Adipose tissue (tissue), 3 donors: Measurements from ENCODE around the gene CD37. TPM values are rescaled to one million over a fixed set of nuclear protein-coding genes. Genes with fewer than 3 reads are reported as not detected.
"Not testable (repeated sequence)": the region's sequence is repeated elsewhere in the genome, so short reads cannot be mapped to it uniquely, and the experiment has no call there.

ENCODE experiments used
- H3K27ac ChIP-seq: one replicate; pipeline ENCODE4 v1.5.1; 2013; ENCODE audit warnings: low read depth, low read length
- whole genome bisulfite sequencing, 3 donors: extraction: QIAGEN DNeasy Blood & Tissue Kit; methylation state at CpG; one replicate each; pipeline ENCODE4 v1.1.7; 2013; 5-methylcytosine and 5-hydroxymethylcytosine counted together
- polyA plus RNA-seq, 3 donors: library from polyadenylated mRNA; stranded (reverse); fragments of 200-250 nt; gene quantifications; one replicate each; pipeline ENCODE4 v1.2.3, GENCODE V29; 2013
- donor health status: healthy with polysubstance abuse.
- donor health status: Bipolar disorder and iron deficiency.
- donor health status: healthy.

The CD37 gene
- polyA plus RNA-seq, 3 donors = 6.8 to 18.1 (median 10.6) TPM

- no peak overlapping the region for H3K27ac ChIP-seq
- WGBS, 3 donors = 83 to 93% (median 91%) methylated on average over 3 of the region's 3 CpGs
Observed at GRCh38 chr19:49326165-49326704, 9.0 kb upstream of the CD37 start.

GRCh38 chr19:49327878-49328544 is 7.2 kb upstream of the CD37 start:
- H3K27ac ChIP-seq = no peak overlapping the region
- WGBS, 3 donors = 58 to 69% (median 65%) methylated on average over 2 of the region's 2 CpGs

DNA sequence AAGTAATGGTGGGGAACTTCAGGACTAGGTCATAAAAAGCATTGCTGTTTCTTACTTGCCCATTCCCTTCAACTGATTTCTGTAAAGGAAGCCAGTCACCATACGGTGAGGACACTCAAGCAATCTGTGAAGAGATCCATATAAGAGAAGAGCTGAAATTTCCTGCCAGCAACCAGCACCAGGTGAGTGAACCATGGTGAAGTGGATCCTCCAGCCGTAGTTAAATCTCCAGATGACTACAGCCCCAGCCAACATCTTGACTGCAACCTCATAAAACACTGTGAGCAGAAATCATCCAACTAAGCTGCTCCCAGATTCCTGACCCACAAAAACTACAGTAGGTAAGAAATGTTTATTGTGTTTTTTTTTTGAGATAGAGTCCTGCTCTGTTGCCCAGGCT is 6.5 kb upstream of the CD37 start:
- 91 to 95% (median 94%) methylated on average over 2 of the region's 2 CpGs for WGBS, 3 donors
- H3K27ac ChIP-seq = no peak overlapping the region

DNA sequence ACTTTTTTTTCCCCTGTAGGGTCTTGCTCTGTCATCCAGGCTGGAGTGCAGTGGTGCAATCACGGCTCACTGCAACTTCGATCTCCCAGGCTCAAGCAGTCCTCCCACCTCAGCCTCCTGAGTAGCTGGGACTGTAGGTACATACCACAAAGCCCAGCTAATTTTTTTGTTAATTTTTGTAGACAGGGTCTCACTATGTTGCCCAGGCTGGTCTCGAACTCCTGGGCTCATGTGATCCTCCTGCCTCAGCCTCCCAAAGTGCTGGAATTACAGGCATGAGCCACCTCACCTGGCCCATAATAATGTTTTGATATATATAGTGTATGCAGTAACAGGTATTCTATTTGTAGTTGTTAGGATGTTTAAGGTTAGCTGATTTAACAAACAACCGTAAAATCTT is 4.0 kb upstream of the CD37 start:
- not testable (repeated sequence) for H3K27ac ChIP-seq
- 94 to 99% (median 98%) methylated on average over 4 of the region's 4 CpGs for WGBS, 3 donors

GRCh38 chr19:49331616-49332055 is 3.6 kb upstream of the CD37 start:
- no peak overlapping the region for H3K27ac ChIP-seq
- WGBS, 3 donors = 54 to 68% (median 63%) methylated on average over 2 of the region's 2 CpGs

- 85 to 95% (median 89%) methylated on average over 13 of the region's 13 CpGs for WGBS, 3 donors
Observed at GRCh38 chr19:49332691-49333417, 2.4 kb upstream of the CD37 start.

DNA sequence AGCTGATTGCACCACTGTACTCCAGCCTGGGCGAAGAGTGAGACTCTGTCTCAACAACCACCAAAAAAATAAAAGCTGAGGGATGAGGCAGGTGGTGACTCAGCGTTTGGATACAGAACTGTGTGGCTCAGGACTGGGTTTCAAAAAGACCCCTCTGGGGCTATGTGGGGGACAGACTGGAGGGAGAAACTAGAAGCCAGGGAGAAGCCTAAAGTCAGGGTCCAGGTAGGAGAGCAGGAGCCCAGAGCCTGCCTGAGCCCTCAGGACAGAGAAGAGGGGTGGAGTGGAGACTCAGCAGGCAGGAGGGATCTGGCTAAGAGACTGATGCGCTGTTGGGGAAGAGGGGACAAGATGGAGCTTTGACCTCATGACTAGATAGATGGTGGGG is 1.8 kb upstream of the CD37 start:
- 52 to 80% (median 60%) methylated on average over 3 of the region's 3 CpGs for WGBS, 3 donors
- no peak overlapping the region for H3K27ac ChIP-seq

More at GRCh38 chr19:49332691-49333417, 2.4 kb upstream of the CD37 start:
- H3K27ac ChIP-seq = not testable (repeated sequence)

DNA sequence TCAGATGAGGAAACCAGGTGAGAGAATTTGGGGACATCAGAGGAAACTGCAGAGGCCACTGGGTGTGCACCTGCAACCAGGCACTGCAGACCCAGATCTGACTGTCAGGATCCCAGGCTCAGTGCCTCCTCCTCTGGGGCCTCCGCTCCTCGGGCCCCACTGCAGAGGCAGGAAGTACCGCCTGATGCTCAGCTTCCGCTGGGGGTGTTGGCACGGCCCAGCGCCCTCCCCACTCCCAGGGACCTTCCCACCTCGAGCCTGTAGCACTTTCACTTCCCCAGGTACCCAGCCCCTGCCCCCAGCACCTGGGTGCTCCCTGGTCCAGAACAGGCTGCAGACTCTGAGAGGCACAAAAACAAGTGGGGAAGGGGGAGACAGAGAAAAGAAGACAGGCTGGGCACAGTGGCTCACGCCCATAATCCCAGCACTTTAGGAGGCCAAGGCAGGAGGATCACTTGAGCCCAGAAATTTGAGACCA is 1.4 kb upstream of the CD37 start:
- no peak overlapping the region for H3K27ac ChIP-seq
- WGBS, 3 donors = 28 to 65% (median 34%) methylated on average over 7 to 8 of the region's 8 CpGs

- 68 to 86% (median 76%) methylated on average over 14 of the region's 14 CpGs for WGBS, 3 donors
- no peak overlapping the region for H3K27ac ChIP-seq
Observed at GRCh38 chr19:49335784-49336481, 727 bp downstream of the CD37 start.

- H3K27ac ChIP-seq = no peak overlapping the region
- WGBS, 3 donors = 84 to 92% (median 89%) methylated on average over 10 of the region's 10 CpGs
Observed at GRCh38 chr19:49336482-49337266, 1.5 kb downstream of the CD37 start.

- 79 to 83% (median 83%) methylated on average over 19 of the region's 19 CpGs for WGBS, 3 donors
- H3K27ac ChIP-seq = no peak overlapping the region
Observed at GRCh38 chr19:49337267-49338022, 2.2 kb downstream of the CD37 start.

DNA sequence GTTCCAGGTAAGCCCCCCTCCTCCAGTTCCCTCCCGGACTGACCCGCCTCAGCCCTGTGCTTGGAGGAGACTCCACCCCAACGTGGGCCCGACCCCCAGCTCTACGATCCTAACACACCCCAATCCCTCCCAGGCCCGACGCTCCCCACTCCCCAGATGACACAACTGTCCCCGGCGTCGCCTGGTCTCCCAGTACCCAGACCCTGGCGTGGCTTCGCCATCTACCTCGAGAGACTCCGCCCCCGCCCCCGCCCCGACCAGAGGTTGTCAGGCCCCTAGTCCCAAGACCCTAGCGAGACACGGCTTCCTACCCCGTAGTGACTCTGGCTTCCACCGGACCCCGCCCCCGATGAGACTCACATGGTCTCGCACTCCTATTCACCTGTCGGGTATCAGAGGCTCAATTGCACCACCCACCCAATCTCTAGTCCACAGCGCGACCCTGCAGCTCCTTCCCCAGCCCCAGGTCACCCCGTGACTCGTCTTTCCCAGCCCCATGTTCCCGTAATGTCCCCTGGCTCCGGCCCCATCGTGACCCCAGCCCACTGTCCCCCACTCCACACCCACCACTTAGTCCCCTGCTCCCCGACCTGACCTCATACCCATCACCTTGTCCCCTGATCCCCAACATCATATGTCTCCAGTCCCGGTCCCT is 2.9 kb downstream of the CD37 start:
- 41 to 59% (median 51%) methylated on average over 34 of the region's 34 CpGs for WGBS, 3 donors
- H3K27ac ChIP-seq = no peak overlapping the region

GRCh38 chr19:49338691-49339300 is 3.6 kb downstream of the CD37 start:
- no peak overlapping the region for H3K27ac ChIP-seq
- 13 to 42% (median 42%) methylated on average over 30 of the region's 30 CpGs for WGBS, 3 donors

- no peak overlapping the region for H3K27ac ChIP-seq
- 11 to 43% (median 27%) methylated on average over 46 to 47 of the region's 47 CpGs for WGBS, 3 donors
Observed at GRCh38 chr19:49339301-49340068, 4.3 kb downstream of the CD37 start.

DNA sequence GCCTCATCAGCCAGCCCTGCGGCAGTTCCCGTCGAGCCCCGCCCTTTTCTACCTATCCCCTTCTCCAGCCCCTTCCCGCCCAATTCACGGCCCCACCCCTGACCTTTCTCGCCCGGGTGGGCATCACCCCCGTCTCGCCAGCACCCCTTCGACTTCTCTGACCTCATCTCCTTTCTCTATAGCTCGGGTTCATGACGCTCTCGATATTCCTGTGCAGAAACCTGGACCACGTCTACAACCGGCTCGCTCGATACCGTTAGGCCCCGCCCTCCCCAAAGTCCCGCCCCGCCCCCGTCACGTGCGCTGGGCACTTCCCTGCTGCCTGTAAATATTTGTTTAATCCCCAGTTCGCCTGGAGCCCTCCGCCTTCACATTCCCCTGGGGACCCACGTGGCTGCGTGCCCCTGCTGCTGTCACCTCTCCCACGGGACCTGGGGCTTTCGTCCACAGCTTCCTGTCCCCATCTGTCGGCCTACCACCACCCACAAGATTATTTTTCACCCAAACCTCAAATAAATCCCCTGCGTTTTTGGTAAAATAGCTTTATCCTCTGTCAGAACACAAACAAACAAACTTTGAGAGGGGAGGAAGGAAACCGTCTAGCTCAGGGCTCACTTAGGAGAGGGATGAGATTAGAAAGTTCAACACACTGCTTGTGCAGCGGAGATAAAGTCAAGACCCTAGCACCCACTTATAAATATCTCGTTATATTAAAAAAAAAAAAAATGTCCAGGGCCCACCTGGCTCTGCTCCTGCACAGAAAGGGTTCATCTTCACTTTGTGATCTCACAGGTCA is 5.1 kb downstream of the CD37 start:
- WGBS, 3 donors = 8 to 30% (median 22%) methylated on average over 35 to 36 of the region's 36 CpGs
- no peak overlapping the region for H3K27ac ChIP-seq
